Measurements from ENCODE around the gene PIP5K1A. TPM values are rescaled to one million over a fixed set of nuclear protein-coding genes. Genes with fewer than 3 reads are reported as not detected.
"Not testable (repeated sequence)": the region's sequence is repeated elsewhere in the genome, so short reads cannot be mapped to it uniquely, and the experiment has no call there.

The PIP5K1A gene
- total and polyA plus RNA-seq, 2 experiments from 2014 or later, result 21.6 to 91.3 TPM

DNA sequence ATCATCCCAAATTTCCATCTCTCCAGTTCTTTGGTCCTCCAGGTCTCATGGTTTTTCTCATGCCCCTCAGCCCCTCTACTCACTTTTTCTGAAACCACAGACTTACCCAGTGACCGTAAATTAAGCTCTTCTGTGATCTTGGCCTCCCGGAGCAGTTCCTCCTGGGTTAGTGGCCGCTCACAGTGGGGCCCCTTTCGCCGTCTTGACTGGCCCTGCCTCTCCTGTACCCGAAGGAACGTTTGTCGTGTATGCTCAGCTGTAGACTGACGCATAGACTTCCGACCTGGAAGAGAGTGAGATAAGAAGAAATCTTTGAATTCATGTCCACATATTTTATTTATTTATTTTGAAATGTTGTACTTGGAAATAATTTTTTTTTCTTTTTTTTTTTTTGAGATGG, 14.1 kb upstream of the PIP5K1A start:
- no peak for DNase-seq (ENCODE audit: low read depth in 1 of 2, low spot score in 1 of 2)
- H3K9me3 ChIP-seq (ENCODE audit: low read depth), result no peaks in the 10 kb centered on the region
- H3K36me3 ChIP-seq, result peaks cover 33% of the 10 kb centered on the region
- H3K4me3 ChIP-seq, result no peak overlapping the region
- no peaks in the 10 kb centered on the region for H3K4me1 ChIP-seq (ENCODE audit: low read depth)
- no peak overlapping the region for H3K27ac ChIP-seq
- no peaks in the 10 kb centered on the region for H3K27me3 ChIP-seq
- TF ChIP-seq, protein P1, sequence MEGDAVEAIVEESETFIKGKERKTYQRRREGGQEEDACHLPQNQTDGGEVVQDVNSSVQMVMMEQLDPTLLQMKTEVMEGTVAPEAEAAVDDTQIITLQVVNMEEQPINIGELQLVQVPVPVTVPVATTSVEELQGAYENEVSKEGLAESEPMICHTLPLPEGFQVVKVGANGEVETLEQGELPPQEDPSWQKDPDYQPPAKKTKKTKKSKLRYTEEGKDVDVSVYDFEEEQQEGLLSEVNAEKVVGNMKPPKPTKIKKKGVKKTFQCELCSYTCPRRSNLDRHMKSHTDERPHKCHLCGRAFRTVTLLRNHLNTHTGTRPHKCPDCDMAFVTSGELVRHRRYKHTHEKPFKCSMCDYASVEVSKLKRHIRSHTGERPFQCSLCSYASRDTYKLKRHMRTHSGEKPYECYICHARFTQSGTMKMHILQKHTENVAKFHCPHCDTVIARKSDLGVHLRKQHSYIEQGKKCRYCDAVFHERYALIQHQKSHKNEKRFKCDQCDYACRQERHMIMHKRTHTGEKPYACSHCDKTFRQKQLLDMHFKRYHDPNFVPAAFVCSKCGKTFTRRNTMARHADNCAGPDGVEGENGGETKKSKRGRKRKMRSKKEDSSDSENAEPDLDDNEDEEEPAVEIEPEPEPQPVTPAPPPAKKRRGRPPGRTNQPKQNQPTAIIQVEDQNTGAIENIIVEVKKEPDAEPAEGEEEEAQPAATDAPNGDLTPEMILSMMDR (IDR thresholded peaks at IDR 0.05; ENCODE audit: low read depth, low read length), result no peak

DNA sequence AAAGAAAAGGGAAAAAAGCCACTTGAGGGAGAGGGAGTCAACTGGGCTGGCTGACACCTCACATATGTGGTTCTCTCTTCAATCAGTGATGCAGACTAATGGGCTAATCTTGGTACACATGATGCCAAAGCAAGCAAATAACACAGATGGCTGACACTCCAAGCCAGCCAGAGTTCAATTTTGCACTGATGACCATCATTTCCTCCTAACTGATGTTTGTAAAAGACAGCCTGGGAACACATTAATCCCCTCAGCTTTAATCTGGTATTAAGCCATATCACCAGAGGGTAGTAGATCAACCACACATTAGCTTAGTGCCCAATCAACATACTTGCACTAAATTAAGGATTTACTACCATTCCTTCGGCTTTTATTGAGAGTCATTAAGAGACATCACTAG, 11.1 kb upstream of the PIP5K1A start:
- Histone ChIP-seq H3K27me3 (no peaks in the 10 kb centered on the region), H3K9me3 (ENCODE audit: low read depth) (no peaks in the 10 kb centered on the region), H3K27ac (no peak overlapping the region), H3K4me3 (no peak overlapping the region), H3K4me1 (ENCODE audit: low read depth) (no peaks in the 10 kb centered on the region), H3K36me3 (peaks cover 20% of the 10 kb centered on the region)
- DNase-seq (ENCODE audit: low read depth in 1 of 2, low spot score in 1 of 2), result no peak
- TF ChIP-seq, protein P1 (IDR thresholded peaks at IDR 0.05; ENCODE audit: low read depth, low read length), result no peak

DNA sequence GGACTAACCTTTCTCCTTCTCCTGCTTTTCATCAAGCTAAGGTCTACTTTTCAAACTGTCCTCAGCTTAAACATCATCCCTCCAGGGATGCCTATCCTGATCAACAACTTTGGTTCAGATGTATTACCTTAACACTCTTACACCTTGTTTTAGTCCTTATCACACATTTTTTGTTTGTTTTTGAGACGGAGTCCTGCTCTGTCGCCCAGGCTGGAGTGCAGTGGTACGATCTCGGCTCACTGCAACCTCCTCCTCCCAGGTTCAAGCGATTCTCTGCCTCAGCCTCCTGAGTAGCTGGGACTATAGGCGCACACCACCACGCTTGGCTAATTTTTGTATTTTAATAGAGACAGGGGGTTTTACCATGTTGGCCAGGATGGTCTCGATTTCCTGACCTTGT, 9.7 kb upstream of the PIP5K1A start:
- peak overlapping the region; percentile 93 for H3K27ac ChIP-seq
- not testable (repeated sequence) for H3K9me3 ChIP-seq (ENCODE audit: low read depth); H3K4me1 ChIP-seq (ENCODE audit: low read depth); H3K27me3 ChIP-seq; DNase-seq (ENCODE audit: low read depth in 1 of 2, low spot score in 1 of 2); H3K36me3 ChIP-seq
- H3K4me3 ChIP-seq, result peak overlapping the region; percentile 84

DNA sequence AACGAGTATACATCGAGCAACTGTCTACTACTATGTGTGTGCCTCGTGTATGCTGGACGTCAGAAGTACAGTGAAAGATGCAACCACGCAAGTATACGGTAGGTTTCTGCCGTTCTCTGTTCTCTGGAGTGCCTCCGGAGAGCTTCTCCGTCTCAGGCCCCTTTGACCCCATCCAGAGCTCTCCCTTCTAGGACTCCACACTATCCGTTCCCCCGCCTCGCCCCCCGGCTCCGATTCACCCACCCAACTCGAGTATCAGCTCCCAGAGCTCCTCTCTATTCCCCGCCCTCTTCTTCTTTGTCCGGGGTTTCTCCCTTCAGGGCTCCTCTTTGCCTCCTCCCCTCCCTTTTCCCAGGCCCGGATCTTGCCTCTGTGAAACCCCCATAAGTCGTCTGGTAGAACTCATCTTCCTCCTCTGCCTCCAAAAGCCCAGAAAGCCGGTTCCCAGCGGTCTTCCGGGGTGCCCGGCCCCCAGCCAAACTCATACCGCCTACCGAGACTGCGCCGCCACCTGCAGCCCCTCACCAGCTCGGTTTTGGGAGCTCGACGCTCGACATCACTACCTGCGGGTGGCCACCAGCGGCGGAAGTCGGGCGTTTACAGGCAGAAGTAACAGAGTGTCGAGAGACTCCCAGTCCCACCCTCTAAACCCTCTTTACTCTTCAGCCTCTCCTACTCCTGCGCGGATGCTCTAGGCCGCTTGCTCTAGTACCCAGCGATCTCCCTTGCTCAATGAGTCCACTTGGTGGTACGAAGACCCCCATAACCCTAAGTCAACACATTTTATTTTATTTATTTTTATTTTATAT, 8.5 kb upstream of the PIP5K1A start, which contains the start of gene VPS72:
Gene VPS72 (minus strand): TSS at position 561 of the 809 bp plus-strand sequence. CDS start 76 bp downstream, at position 485.
- Histone ChIP-seq H3K36me3 (no peaks in the 10 kb centered on the region), H3K4me1 (ENCODE audit: low read depth) (no peaks in the 10 kb centered on the region), H3K9me3 (ENCODE audit: low read depth) (no peaks in the 10 kb centered on the region), H3K27ac (peak within 1 kb of the TSS; percentile 93), H3K4me3 (peak within 1 kb of the TSS; percentile 84), H3K27me3 (no peaks in the 10 kb centered on the region)
- DNase-seq (ENCODE audit: low read depth in 1 of 2, low spot score in 1 of 2), result peak; percentile 91 to 93
- TF ChIP-seq, protein P1 (IDR thresholded peaks at IDR 0.05; ENCODE audit: low read depth, low read length), result no peak

DNA sequence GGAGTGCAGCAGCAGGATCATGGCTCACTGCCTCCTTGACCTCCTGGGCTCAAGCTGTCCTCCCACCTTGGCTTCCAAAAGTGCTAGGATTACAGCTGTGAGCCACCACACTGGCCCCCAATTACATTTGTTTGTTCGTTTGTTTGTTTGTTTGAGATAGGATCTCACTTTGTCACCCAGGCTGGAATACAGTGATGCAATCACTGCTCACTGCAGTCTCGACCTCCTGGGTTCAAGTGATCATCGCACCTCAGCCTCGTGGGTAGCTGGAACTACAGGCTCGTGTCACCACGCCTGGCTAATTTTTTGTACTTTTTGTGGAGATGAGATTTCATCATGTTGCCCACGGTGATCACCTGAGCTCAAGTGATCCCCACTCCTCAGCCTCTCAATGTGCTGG, 6.3 kb upstream of the PIP5K1A start:
- Histone ChIP-seq H3K27ac (no peak overlapping the region), H3K4me3 (no peak overlapping the region), H3K9me3 (ENCODE audit: low read depth) (no peaks in the 10 kb centered on the region), H3K4me1 (ENCODE audit: low read depth) (no peaks in the 10 kb centered on the region), H3K27me3 (no peaks in the 10 kb centered on the region), H3K36me3 (no peaks in the 10 kb centered on the region)
- no peak for DNase-seq (ENCODE audit: low read depth in 1 of 2, low spot score in 1 of 2)
- TF ChIP-seq, protein P1 (IDR thresholded peaks at IDR 0.05; ENCODE audit: low read depth, low read length), result no peak

DNA sequence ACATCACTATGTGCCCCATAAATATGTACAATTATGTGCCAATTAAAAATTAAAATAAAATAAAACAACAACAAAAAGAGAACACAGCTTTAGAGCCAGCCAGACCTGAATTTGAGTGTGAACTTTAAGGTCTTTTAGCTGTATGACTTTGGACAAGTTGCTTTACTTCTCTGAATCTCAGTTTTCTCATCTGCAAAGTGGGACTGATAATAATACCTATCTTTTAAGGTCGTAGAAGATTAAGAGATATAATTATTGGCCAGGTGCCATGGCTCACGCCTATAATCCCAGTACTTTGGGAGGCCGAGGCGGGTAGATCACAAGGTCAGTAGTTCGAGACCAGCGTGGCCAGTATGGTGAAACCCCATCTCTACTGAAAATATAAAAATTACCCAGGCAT, 5.0 kb upstream of the PIP5K1A start:
- TF ChIP-seq, protein P1 (IDR thresholded peaks at IDR 0.05; ENCODE audit: low read depth, low read length), result no peak
- H3K36me3 ChIP-seq, result no peaks in the 10 kb centered on the region

More for the DNA sequence above, 5.0 kb upstream of the PIP5K1A start:
- no peak overlapping the region for H3K27ac ChIP-seq
- no peak overlapping the region for H3K4me3 ChIP-seq
- no peak for DNase-seq (ENCODE audit: low read depth in 1 of 2, low spot score in 1 of 2)
- no peaks in the 10 kb centered on the region for H3K4me1 ChIP-seq (ENCODE audit: low read depth)
- H3K9me3 ChIP-seq (ENCODE audit: low read depth), result no peaks in the 10 kb centered on the region
- H3K27me3 ChIP-seq, result no peaks in the 10 kb centered on the region
